KBM-7 (cell line): Measurements from ENCODE around the gene PEX10.

Experiments
- DNase-seq: peaks from one replicate; pipeline ENCODE4 v3.0.0-alpha.2; 2015
- in situ Hi-C: fragments of 300-500 bp; cut with MboI; formaldehyde crosslinking; loops from 2 replicates; pipeline ENCODE4 v1.14.3; 2020; ENCODE audit warnings: low sequenced_read_pairs, low pct_unique_long_range_greater_than_20kb, mixed read lengths

PEX10 gene

GRCh38 chr1:2409745-2410144 lies 2.6 kb downstream of the PEX10 start:
- in situ Hi-C loops = no loop called here
- no peak for DNase-seq

GRCh38 chr1:2408859-2409276 lies 3.5 kb downstream of the PEX10 start:
- in situ Hi-C loops = no loop called here
- DNase-seq = no peak

GRCh38 chr1:2408456-2408855 lies 3.9 kb downstream of the PEX10 start:
- in situ Hi-C loops = no loop called here
- no peak for DNase-seq

- DNase-seq = no peak
- in situ Hi-C loops = no loop called here
These were observed 4.4 kb downstream of the PEX10 start for GRCh38 chr1:2407991-2408275.

- in situ Hi-C loops = no loop called here
- DNase-seq = no peak
These were observed 5.0 kb downstream of the PEX10 start for GRCh38 chr1:2407166-2407990.

- no peak for DNase-seq
- in situ Hi-C loops = no loop called here
These were observed 5.8 kb downstream of the PEX10 start for GRCh38 chr1:2406451-2407041.

GRCh38 chr1:2405588-2406295 lies 6.6 kb downstream of the PEX10 start:
- no peak for DNase-seq
- in situ Hi-C loops = no loop called here

GRCh38 chr1:2404890-2405511 lies 7.4 kb downstream of the PEX10 start:
- in situ Hi-C loops = no loop called here
- DNase-seq = no peak

- in situ Hi-C loops = no loop called here
- no peak for DNase-seq
These were observed 8.0 kb downstream of the PEX10 start for GRCh38 chr1:2404142-2404889.

GRCh38 chr1:2403273-2403672 lies 9.1 kb downstream of the PEX10 start:
- in situ Hi-C loops = no loop called here
- DNase-seq = no peak

- in situ Hi-C loops = no loop called here
These were observed 9.9 kb downstream of the PEX10 start for GRCh38 chr1:2402420-2402819.

GRCh38 chr1:2400950-2401649 lies 11.3 kb downstream of the PEX10 start:
- DNase-seq = no peak
- in situ Hi-C loops = no loop called here

More at GRCh38 chr1:2402420-2402819, 9.9 kb downstream of the PEX10 start:
- no peak for DNase-seq

GRCh38 chr1:2400576-2400909 lies 11.8 kb downstream of the PEX10 start:
- no peak for DNase-seq
- in situ Hi-C loops = no loop called here

GRCh38 chr1:2399890-2400575 lies 12.3 kb downstream of the PEX10 start:
- in situ Hi-C loops = no loop called here
- DNase-seq = no peak

GRCh38 chr1:2398871-2399270 lies 13.5 kb downstream of the PEX10 start:
- no peak for DNase-seq
- in situ Hi-C loops = no loop called here

GRCh38 chr1:2397007-2397679 lies 15.2 kb downstream of the PEX10 start:
- in situ Hi-C loops = no loop called here
- DNase-seq = no peak

- no peak for DNase-seq
- in situ Hi-C loops = no loop called here
These were observed 15.9 kb downstream of the PEX10 start for GRCh38 chr1:2396476-2396875.

GRCh38 chr1:2396059-2396458 lies 16.3 kb downstream of the PEX10 start:
- no peak for DNase-seq
- in situ Hi-C loops = no loop called here
